Activated CD4-positive, alpha-beta T cell treated with anti-CD3 and anti-CD28 coated beads, Interleukin-2, Interleukin-6, amounts not matched to agents 100 ng/mL and 50 ng/mL, durations not matched to agents 16 hours and 8 hours (primary cell): ENCODE results near the gene KIF13A.
"Not testable (repeated sequence)": the region's sequence is repeated elsewhere in the genome, so short reads cannot be mapped to it uniquely, and the experiment has no call there.

ENCODE experiments used
- DNase-seq: peaks from one replicate; pipeline ENCODE4 v3.0.0-alpha.2; 2020

The KIF13A gene

GRCh38 chr6:17894905-17895304 is 92.5 kb downstream of the KIF13A start:
- DNase-seq = no peak

GRCh38 chr6:17894191-17894590 is 93.2 kb downstream of the KIF13A start:
- no peak for DNase-seq

- no peak for DNase-seq
Observed at GRCh38 chr6:17892097-17892686, 95.2 kb downstream of the KIF13A start.

- DNase-seq = no peak
Observed at GRCh38 chr6:17890309-17890708, 97.1 kb downstream of the KIF13A start.

GRCh38 chr6:17889777-17890176 is 97.7 kb downstream of the KIF13A start:
- DNase-seq = not testable (repeated sequence)

GRCh38 chr6:17886891-17887290 is 100.5 kb downstream of the KIF13A start:
- no peak for DNase-seq

GRCh38 chr6:17885889-17886576 is 101.4 kb downstream of the KIF13A start:
- DNase-seq = no peak

GRCh38 chr6:17884498-17885478 is 102.6 kb downstream of the KIF13A start:
- DNase-seq = peak; percentile 70

- no peak for DNase-seq
Observed at GRCh38 chr6:17883665-17884497, 103.6 kb downstream of the KIF13A start.

GRCh38 chr6:17881085-17881858 is 106.2 kb downstream of the KIF13A start:
- no peak for DNase-seq

GRCh38 chr6:17879184-17879583 is 108.3 kb downstream of the KIF13A start:
- no peak for DNase-seq

- no peak for DNase-seq
Observed at GRCh38 chr6:17878734-17879133, 108.7 kb downstream of the KIF13A start.

GRCh38 chr6:17877895-17878440 is 109.5 kb downstream of the KIF13A start:
- no peak for DNase-seq

- DNase-seq = no peak
Observed at GRCh38 chr6:17877196-17877894, 110.1 kb downstream of the KIF13A start.

GRCh38 chr6:17874753-17875152 is 112.7 kb downstream of the KIF13A start:
- no peak for DNase-seq

GRCh38 chr6:17872908-17873307 is 114.5 kb downstream of the KIF13A start:
- DNase-seq = no peak

GRCh38 chr6:17871836-17872235 is 115.6 kb downstream of the KIF13A start:
- DNase-seq = no peak

GRCh38 chr6:17871189-17871519 is 116.3 kb downstream of the KIF13A start:
- DNase-seq = no peak

GRCh38 chr6:17870300-17871188 is 116.9 kb downstream of the KIF13A start:
- no peak for DNase-seq

GRCh38 chr6:17869753-17870050 is 117.7 kb downstream of the KIF13A start:
- no peak for DNase-seq
